ENCODE results near the gene ATF2.

The ATF2 gene

DNA sequence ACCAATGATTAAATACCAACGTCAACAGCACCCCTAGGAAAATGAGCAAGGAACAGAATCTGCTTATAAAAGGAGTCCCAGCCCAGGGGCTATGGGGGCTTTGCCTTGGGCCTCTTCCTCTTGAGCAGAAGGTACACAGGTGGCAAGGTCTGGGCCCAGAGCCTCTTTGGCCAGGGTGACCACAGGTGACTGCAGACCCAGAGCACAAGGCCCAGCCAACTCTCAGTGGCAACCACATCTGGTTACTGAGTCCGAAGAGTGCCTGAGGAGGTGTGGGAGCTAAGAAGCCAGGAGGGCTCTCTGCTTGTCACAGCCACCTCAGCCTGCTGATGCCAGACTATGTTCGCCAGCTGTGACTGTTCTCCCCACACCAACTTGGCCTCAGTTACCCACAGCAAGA, 128.5 kb downstream of the ATF2 start:
- Histone ChIP-seq H4K20me1 (ENCODE audit: insufficient read depth, low read length) (no peaks in the 10 kb centered on the region), H3K4me1 (ENCODE audit: low read length) (peaks cover 3% of the 10 kb centered on the region; the same call in 1 of the 2 replicates), H3K27ac (ENCODE audit: low read length) (no peak overlapping the region), H3K9ac (ENCODE audit: low read length) (no peak overlapping the region), H3K9me3 (ENCODE audit: insufficient read depth, low read length) (no peaks in the 10 kb centered on the region), H3K79me2 (ENCODE audit: low read length) (no peaks in the 10 kb centered on the region), H2AFZ (ENCODE audit: low read depth, low read length) (no peak overlapping the region), H3K36me3 (replicated peaks; ENCODE audit: low read depth, low read length) (no peaks in the 10 kb centered on the region), H3K27me3 (ENCODE audit: low read depth, low read length) (no peaks in the 10 kb centered on the region), H3K4me2 (ENCODE audit: low read length) (no peak overlapping the region), H3K4me3 (ENCODE audit: low read length) (no peak overlapping the region)
- TF ChIP-seq EZH2phosphoT487 (IDR thresholded peaks at IDR 0.05; ENCODE audit: low read depth), result no peak
- TF ChIP-seq, protein P1, sequence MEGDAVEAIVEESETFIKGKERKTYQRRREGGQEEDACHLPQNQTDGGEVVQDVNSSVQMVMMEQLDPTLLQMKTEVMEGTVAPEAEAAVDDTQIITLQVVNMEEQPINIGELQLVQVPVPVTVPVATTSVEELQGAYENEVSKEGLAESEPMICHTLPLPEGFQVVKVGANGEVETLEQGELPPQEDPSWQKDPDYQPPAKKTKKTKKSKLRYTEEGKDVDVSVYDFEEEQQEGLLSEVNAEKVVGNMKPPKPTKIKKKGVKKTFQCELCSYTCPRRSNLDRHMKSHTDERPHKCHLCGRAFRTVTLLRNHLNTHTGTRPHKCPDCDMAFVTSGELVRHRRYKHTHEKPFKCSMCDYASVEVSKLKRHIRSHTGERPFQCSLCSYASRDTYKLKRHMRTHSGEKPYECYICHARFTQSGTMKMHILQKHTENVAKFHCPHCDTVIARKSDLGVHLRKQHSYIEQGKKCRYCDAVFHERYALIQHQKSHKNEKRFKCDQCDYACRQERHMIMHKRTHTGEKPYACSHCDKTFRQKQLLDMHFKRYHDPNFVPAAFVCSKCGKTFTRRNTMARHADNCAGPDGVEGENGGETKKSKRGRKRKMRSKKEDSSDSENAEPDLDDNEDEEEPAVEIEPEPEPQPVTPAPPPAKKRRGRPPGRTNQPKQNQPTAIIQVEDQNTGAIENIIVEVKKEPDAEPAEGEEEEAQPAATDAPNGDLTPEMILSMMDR (IDR thresholded peaks at IDR 0.05; ENCODE audit: low read depth, low read length), result no peak

DNA sequence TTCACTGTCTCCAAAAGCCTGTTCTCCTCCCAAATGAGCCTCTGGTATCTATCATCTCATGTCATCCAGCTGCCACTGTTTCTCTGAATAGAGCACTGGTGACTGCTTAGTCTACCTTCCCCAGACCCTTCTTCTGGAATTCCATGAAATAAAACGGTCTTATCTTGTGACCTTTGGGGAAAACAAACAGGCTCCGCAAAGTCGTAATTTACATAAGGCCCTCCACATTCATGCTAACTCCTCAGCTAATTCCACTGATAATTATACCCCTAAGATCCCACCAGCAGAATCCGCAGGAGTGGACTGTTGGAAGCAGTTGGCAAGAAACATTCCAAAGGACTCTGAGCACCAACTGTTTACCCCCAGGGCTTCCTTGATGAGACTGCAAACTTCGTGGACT, 129.0 kb downstream of the ATF2 start:
- H3K79me2 ChIP-seq (ENCODE audit: low read length), result no peaks in the 10 kb centered on the region
- H3K9ac ChIP-seq (ENCODE audit: low read length), result no peak overlapping the region
- TF ChIP-seq EZH2phosphoT487 (IDR thresholded peaks at IDR 0.05; ENCODE audit: low read depth), result no peak
- TF ChIP-seq, protein P1 (IDR thresholded peaks at IDR 0.05; ENCODE audit: low read depth, low read length), result no peak
- no peaks in the 10 kb centered on the region for H4K20me1 ChIP-seq (ENCODE audit: insufficient read depth, low read length)
- H3K4me3 ChIP-seq (ENCODE audit: low read length), result no peak overlapping the region
- no peak overlapping the region for H3K4me2 ChIP-seq (ENCODE audit: low read length)
- no peak overlapping the region for H3K27ac ChIP-seq (ENCODE audit: low read length)
- no peak overlapping the region for H2AFZ ChIP-seq (ENCODE audit: low read depth, low read length)
- H3K4me1 ChIP-seq (ENCODE audit: low read length), result peaks cover 3% of the 10 kb centered on the region; the same call in 1 of the 2 replicates
- H3K27me3 ChIP-seq (ENCODE audit: low read depth, low read length), result no peaks in the 10 kb centered on the region
- no peaks in the 10 kb centered on the region for H3K36me3 ChIP-seq (replicated peaks; ENCODE audit: low read depth, low read length)
- H3K9me3 ChIP-seq (ENCODE audit: insufficient read depth, low read length), result no peaks in the 10 kb centered on the region

DNA sequence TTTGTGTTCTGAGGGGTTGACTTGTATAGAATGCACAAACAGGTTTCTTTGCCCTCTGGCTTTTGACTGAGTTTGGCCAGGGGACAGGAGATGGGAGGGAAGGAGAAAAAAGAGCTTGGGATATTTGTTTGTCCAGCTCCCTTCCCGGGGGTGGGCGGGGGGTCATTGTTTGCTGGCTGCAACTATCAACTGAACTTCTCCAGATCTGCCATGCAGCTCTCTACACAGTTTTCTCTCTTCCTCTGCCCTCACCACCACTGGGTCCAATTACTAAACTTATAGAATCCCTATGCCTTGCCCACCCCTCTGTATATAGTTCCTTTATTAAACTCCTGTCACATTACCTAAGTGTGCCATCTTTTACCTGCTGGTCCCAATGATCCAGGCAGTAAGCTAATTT, 130.1 kb downstream of the ATF2 start:
- TF ChIP-seq EZH2phosphoT487 (IDR thresholded peaks at IDR 0.05; ENCODE audit: low read depth), result no peak
- TF ChIP-seq, protein P1 (IDR thresholded peaks at IDR 0.05; ENCODE audit: low read depth, low read length), result no peak
- Histone ChIP-seq H2AFZ (ENCODE audit: low read depth, low read length) (no peak overlapping the region), H3K36me3 (replicated peaks; ENCODE audit: low read depth, low read length) (no peaks in the 10 kb centered on the region), H3K27me3 (ENCODE audit: low read depth, low read length) (no peaks in the 10 kb centered on the region), H3K9me3 (ENCODE audit: insufficient read depth, low read length) (no peaks in the 10 kb centered on the region), H3K27ac (ENCODE audit: low read length) (no peak overlapping the region), H4K20me1 (ENCODE audit: insufficient read depth, low read length) (no peaks in the 10 kb centered on the region), H3K4me1 (ENCODE audit: low read length) (peaks cover 3% of the 10 kb centered on the region; the same call in 1 of the 2 replicates), H3K4me3 (ENCODE audit: low read length) (no peak overlapping the region), H3K4me2 (ENCODE audit: low read length) (no peak overlapping the region), H3K9ac (ENCODE audit: low read length) (no peak overlapping the region), H3K79me2 (ENCODE audit: low read length) (no peaks in the 10 kb centered on the region)

- TF ChIP-seq EZH2phosphoT487 (IDR thresholded peaks at IDR 0.05; ENCODE audit: low read depth), result no peak
- TF ChIP-seq, protein P1 (IDR thresholded peaks at IDR 0.05; ENCODE audit: low read depth, low read length), result peak; percentile 55
- Histone ChIP-seq H3K4me3 (ENCODE audit: low read length) (no peak overlapping the region), H3K36me3 (replicated peaks; ENCODE audit: low read depth, low read length) (no peaks in the 10 kb centered on the region), H3K9ac (ENCODE audit: low read length) (no peak overlapping the region), H2AFZ (ENCODE audit: low read depth, low read length) (peak overlapping the region; percentile 77), H3K27ac (ENCODE audit: low read length) (no peak overlapping the region), H3K4me1 (ENCODE audit: low read length) (peaks cover 3% of the 10 kb centered on the region; the same call in 1 of the 2 replicates), H3K79me2 (ENCODE audit: low read length) (no peaks in the 10 kb centered on the region), H3K4me2 (ENCODE audit: low read length) (peak overlapping the region; percentile 47), H3K27me3 (ENCODE audit: low read depth, low read length) (no peaks in the 10 kb centered on the region), H3K9me3 (ENCODE audit: insufficient read depth, low read length) (no peaks in the 10 kb centered on the region), H4K20me1 (ENCODE audit: insufficient read depth, low read length) (no peaks in the 10 kb centered on the region)
These were observed 131.4 kb downstream of the ATF2 start for GRCh38 chr2:175036582-175037018.

Measured in OCI-LY3 (cell line).